Spleen (tissue), 7 donors: ENCODE data around the gene DTD1.

Experiments used
- CTCF ChIP-seq, 11 experiments: fragments of 200-600 bp in 7 of 11; fragments of 450-650 bp in 4 of 11; sonication (generic) in 4 of 11; IDR thresholded peaks in 8 of 11; conservative IDR thresholded peaks in 3 of 11; 1 replicate in 7 of 11; 2 replicates in 4 of 11; pipeline versions ENCODE4 v1.4.0 to v1.8.0; 2016 to 2021; ENCODE audit warnings: antibody characterized with exemption in 11 of 11, inconsistent platforms in 4 of 11, mild to moderate bottlenecking in 1 of 11
- POLR2A ChIP-seq, 3 donors: fragments of 450-650 bp; IDR thresholded peaks; one replicate each; pipeline ENCODE4 v1.5.1; 2017; ENCODE audit warnings: antibody characterized with exemption in 3 of 3, mild to moderate bottlenecking in 1 of 3
- POLR2AphosphoS5 ChIP-seq, 3 donors: sonication (generic); formaldehyde crosslinking; IDR thresholded peaks; one replicate each; pipeline ENCODE4 v1.5.1; 2017; ENCODE audit warnings: antibody characterized with exemption in 3 of 3
- donor health status: DM: no; HTN: no; CAD: no; lungs with moderate emphysema.
- donor health status: DM: no; HTN: no; CAD: no.
- donor health status: DM: no; HTN: no; CAD: no.

GRCh38 chr20:18635380-18635779 lies 47.5 kb downstream of the DTD1 start:
- TF ChIP-seq POLR2AphosphoS5 (IDR thresholded peaks at IDR 0.05) (no peak), CTCF (IDR thresholded peaks at IDR 0.05 in 8 of 11, conservative IDR thresholded peaks at IDR 0.05 in 3 of 11) (no peak), POLR2A (IDR thresholded peaks at IDR 0.05) (no peak)
